GM10266 (cell line): ENCODE data around the gene CNKSR1.

Source experiments
- DNase-seq: peaks from one replicate; pipeline ENCODE4 v3.0.0; 2012; ENCODE audit errors: extremely low spot score
- TF ChIP-seq, protein P1 (sequence below): IDR thresholded peaks from 2 replicates; pipeline ENCODE4 v1.5.1; 2012; ENCODE audit warnings: mild to moderate bottlenecking, low read depth; ENCODE audit not compliant: control insufficient read depth, insufficient read depth; ENCODE audit errors: missing control alignments

CNKSR1 gene

DNA sequence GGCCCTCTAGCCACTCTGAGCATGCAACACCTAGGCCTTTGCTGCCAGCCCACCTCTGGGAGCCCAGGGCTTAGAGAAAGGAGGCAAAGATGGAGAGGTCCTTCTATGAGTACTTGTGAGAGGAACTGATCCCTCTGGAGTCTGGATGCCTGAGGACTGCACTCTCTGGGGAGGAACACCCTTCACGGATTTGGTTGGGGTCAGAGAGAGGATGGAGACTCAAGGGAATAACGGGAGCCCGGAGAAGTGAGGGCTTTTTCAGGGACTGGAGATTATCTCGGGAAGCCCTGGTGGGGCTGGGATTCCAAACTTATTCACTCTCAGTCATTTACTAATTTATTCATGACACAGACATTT lies 8.1 kb upstream of the CNKSR1 start:
- no peak for DNase-seq
- TF ChIP-seq, protein P1, sequence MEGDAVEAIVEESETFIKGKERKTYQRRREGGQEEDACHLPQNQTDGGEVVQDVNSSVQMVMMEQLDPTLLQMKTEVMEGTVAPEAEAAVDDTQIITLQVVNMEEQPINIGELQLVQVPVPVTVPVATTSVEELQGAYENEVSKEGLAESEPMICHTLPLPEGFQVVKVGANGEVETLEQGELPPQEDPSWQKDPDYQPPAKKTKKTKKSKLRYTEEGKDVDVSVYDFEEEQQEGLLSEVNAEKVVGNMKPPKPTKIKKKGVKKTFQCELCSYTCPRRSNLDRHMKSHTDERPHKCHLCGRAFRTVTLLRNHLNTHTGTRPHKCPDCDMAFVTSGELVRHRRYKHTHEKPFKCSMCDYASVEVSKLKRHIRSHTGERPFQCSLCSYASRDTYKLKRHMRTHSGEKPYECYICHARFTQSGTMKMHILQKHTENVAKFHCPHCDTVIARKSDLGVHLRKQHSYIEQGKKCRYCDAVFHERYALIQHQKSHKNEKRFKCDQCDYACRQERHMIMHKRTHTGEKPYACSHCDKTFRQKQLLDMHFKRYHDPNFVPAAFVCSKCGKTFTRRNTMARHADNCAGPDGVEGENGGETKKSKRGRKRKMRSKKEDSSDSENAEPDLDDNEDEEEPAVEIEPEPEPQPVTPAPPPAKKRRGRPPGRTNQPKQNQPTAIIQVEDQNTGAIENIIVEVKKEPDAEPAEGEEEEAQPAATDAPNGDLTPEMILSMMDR: no peak

DNA sequence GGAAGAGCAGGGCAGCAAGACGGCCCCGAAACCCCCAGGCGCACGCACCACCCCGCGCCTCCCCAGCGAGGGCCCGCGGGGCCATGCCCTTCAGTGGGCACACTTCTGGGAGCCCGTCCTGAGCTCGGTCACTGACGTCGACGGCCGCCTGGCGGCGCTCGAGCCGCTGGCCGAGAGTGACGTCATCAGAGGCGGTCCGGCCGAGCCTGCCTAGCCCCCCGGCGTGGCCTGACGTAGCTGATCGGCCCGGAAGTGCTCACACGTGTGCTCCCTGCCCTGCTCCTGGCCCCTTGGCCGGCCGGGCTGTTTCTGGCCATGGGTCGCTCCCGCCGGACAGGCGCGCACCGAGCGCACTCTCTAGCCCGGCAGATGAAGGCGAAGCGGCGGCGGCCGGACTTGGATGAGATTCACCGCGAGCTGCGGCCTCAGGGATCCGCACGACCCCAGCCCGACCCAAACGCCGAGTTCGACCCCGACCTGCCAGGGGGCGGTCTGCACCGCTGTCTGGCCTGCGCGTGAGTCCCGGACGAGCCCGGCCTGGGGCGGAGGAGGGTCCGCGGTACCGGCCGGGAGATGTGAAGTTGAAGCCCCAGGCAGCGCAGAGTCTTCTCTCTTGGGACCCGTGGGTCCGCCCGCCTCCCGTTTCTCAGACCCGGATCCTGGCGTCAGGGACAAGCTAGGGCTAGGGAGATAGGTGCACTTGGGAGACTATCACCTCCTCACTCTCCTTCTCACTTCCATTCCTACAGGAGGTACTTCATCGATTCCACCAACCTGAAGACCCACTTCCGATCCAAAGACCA lies 7.4 kb upstream of the CNKSR1 start, which contains the start of gene ZNF593:
Gene ZNF593, plus strand, starts transcription at position 240 of the 803 bp plus-strand sequence. Its CDS starts 76 bp downstream, at position 316.
- TF ChIP-seq, protein P1: peak; percentile 95
- peak; percentile 99 for DNase-seq

DNA sequence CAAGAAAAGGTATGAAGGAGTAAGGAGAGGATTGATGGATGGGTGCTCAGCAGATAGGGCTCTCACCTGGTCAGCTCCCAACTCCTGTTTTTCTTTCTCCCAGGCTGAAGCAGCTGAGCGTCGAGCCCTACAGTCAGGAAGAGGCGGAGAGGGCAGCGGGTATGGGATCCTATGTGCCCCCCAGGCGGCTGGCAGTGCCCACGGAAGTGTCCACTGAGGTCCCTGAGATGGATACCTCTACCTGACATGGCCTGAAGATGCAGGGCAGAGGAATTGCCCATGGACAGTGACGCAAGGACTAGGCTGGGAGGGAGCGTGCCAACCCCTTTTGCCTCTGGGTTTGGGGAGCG lies 6.8 kb upstream of the CNKSR1 start:
- DNase-seq: no peak
- TF ChIP-seq, protein P1: no peak

DNA sequence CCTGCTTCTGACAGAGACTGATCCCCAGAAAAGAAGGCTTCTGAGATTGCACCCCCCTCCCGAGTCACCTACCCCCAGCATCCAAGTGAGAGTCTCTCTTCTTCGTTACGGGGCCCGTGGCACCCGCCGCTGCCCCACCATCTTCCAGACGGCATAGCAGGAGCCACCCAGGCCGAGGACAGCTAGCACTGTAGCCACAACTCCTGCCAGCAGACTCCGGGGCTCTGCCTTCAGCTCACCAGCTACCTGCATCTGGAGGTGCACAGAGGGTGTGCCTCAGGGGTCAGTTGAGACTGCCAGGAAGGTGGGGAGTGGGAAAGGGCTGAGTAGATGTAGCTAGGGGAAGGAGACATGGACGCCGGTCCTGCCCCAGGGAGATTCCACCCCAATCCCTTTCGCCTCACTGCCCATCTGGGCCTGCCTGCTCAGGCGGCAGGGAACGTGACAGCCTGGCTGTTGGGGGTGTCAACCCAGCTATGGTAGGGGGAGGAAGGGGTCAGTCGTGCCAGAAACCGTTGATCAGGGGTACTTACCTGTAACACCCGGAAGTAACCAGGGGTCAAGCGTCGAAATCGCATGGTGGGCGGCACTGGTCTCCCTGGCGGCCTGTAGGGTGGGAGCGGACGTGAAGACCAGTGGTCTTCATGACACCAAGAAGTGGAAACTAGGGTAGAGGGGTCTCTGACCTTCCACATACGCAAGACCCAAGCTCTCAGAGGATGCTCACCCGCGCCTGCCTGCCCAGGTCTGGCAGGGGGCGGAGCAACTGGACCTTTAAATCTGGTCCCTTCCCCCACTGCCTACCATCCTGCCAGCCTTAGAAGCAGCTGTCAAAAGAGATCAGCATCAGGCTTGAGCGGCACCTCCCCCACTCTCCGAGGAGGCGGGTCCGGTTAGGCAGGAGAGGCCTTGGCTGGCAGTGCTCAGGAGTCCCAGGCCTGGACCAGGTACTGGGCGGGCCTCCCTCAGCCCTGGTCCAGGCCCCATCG lies 5.9 kb upstream of the CNKSR1 start, which contains the start of gene ZNF593OS:
Gene ZNF593OS, minus strand, starts transcription at position 749 of the 989 bp plus-strand sequence. Its CDS starts 171 bp downstream, at position 578.
- TF ChIP-seq, protein P1: no peak
- no peak for DNase-seq

DNA sequence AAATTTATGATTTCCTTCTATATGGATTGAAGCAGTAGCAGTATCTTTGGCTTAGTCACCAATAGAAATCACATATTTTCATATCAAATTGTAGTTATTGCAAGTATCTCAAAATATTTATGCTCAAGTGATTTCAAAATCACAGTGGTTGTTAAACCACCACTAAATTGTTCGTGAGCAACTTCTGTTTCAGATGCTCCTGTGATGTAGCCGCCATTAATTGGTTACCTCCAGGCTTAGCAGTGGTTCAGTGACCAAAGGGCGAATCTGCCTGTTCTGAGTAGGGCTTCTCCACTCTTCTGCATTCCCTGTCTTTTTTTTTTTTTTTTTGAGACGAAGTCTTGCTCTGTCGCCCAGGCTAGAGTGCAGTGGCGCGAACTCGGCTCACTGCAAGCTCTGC lies 1.9 kb upstream of the CNKSR1 start:
- TF ChIP-seq, protein P1: no peak
- DNase-seq: no peak

DNA sequence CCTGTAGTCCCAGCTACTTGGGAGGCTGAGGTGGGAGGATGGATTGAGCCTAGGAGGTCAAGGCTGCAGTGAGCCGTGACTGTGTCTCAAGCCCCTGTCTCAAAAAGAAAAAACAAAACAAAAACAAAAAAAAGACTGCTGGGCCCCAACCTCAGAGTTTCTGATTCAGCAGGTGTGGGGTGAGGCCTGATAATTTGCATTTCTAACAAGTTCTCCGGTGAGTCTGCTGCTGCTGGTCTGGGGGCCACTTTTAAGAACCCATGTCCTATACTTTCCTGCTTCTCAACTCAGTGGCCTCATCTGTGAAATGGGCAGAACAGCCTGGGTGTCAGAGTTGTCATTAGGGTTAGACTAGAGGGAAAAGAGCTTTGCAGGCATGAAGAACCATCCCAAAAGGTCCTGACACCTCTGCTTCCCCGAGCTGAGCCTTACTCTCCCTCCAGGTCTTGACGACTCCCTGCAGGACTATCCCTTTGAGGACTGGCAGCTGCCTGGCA lies 2.8 kb downstream of the CNKSR1 start:
- TF ChIP-seq, protein P1: no peak
- no peak for DNase-seq
